ENCODE data around the gene RMI2.
"Not testable (repeated sequence)": the region's sequence is repeated elsewhere in the genome, so short reads cannot be mapped to it uniquely, and the experiment has no call there.

The RMI2 gene

GRCh38 chr16:11377154-11377553 lies 31.9 kb downstream of the RMI2 start:
- Mint-ChIP-seq H3K27ac (no peak overlapping the region), H3K27me3 (no peaks in the 10 kb centered on the region), H3K9me3 (no peaks in the 10 kb centered on the region), H3K36me3 (peaks cover 2% of the 10 kb centered on the region), H3K4me1 (no peaks in the 10 kb centered on the region), H3K4me3 (no peak overlapping the region)

- H3K4me3 Mint-ChIP-seq, H3K27me3 Mint-ChIP-seq, H3K27ac Mint-ChIP-seq, H3K4me1 Mint-ChIP-seq, H3K36me3 Mint-ChIP-seq, H3K9me3 Mint-ChIP-seq: not testable (repeated sequence)
Observed at GRCh38 chr16:11378951-11379350, 33.7 kb downstream of the RMI2 start.

GRCh38 chr16:11379420-11379819 lies 34.2 kb downstream of the RMI2 start:
- Mint-ChIP-seq H3K27ac (no peak overlapping the region), H3K27me3 (no peaks in the 10 kb centered on the region), H3K4me1 (no peaks in the 10 kb centered on the region), H3K4me3 (no peak overlapping the region), H3K9me3 (no peaks in the 10 kb centered on the region), H3K36me3 (peaks cover 5% of the 10 kb centered on the region)

- H3K4me1 Mint-ChIP-seq: no peaks in the 10 kb centered on the region
- H3K4me3 Mint-ChIP-seq: no peak overlapping the region
- no peak overlapping the region for H3K27ac Mint-ChIP-seq
- H3K27me3 Mint-ChIP-seq: no peaks in the 10 kb centered on the region
- no peaks in the 10 kb centered on the region for H3K9me3 Mint-ChIP-seq
- H3K36me3 Mint-ChIP-seq: peaks cover 5% of the 10 kb centered on the region
Observed at GRCh38 chr16:11380836-11381235, 35.6 kb downstream of the RMI2 start.

- no peak overlapping the region for H3K27ac Mint-ChIP-seq
- H3K36me3 Mint-ChIP-seq: peaks cover 5% of the 10 kb centered on the region
- H3K4me3 Mint-ChIP-seq: no peak overlapping the region
- no peaks in the 10 kb centered on the region for H3K9me3 Mint-ChIP-seq
- no peaks in the 10 kb centered on the region for H3K27me3 Mint-ChIP-seq
- no peaks in the 10 kb centered on the region for H3K4me1 Mint-ChIP-seq
Observed at GRCh38 chr16:11383481-11384183, 38.4 kb downstream of the RMI2 start.

GRCh38 chr16:11384184-11384955 lies 39.1 kb downstream of the RMI2 start:
- Mint-ChIP-seq H3K4me1 (no peaks in the 10 kb centered on the region), H3K9me3 (no peaks in the 10 kb centered on the region), H3K27me3 (no peaks in the 10 kb centered on the region), H3K36me3 (peaks cover 5% of the 10 kb centered on the region), H3K27ac (no peak overlapping the region), H3K4me3 (no peak overlapping the region)

GRCh38 chr16:11384956-11385586 lies 39.8 kb downstream of the RMI2 start:
- H3K36me3 Mint-ChIP-seq: peaks cover 5% of the 10 kb centered on the region
- H3K4me1 Mint-ChIP-seq: no peaks in the 10 kb centered on the region
- H3K27ac Mint-ChIP-seq: no peak overlapping the region
- no peaks in the 10 kb centered on the region for H3K27me3 Mint-ChIP-seq
- no peak overlapping the region for H3K4me3 Mint-ChIP-seq
- no peaks in the 10 kb centered on the region for H3K9me3 Mint-ChIP-seq

GRCh38 chr16:11386054-11386680 lies 40.9 kb downstream of the RMI2 start:
- Mint-ChIP-seq H3K36me3 (peaks cover 5% of the 10 kb centered on the region), H3K4me3 (no peak overlapping the region), H3K27me3 (no peaks in the 10 kb centered on the region), H3K9me3 (no peaks in the 10 kb centered on the region), H3K4me1 (no peaks in the 10 kb centered on the region), H3K27ac (no peak overlapping the region)

GRCh38 chr16:11386791-11387546 lies 41.7 kb downstream of the RMI2 start:
- Mint-ChIP-seq H3K4me1 (no peaks in the 10 kb centered on the region), H3K27ac (no peak overlapping the region), H3K4me3 (no peak overlapping the region), H3K27me3 (no peaks in the 10 kb centered on the region), H3K9me3 (no peaks in the 10 kb centered on the region), H3K36me3 (peaks cover 3% of the 10 kb centered on the region)

GRCh38 chr16:11389083-11389482 lies 43.8 kb downstream of the RMI2 start:
- Mint-ChIP-seq H3K9me3 (no peaks in the 10 kb centered on the region), H3K27ac (no peak overlapping the region), H3K36me3 (no peaks in the 10 kb centered on the region), H3K4me3 (no peak overlapping the region), H3K4me1 (no peaks in the 10 kb centered on the region), H3K27me3 (no peaks in the 10 kb centered on the region)

- Mint-ChIP-seq H3K36me3 (no peaks in the 10 kb centered on the region), H3K27ac (no peak overlapping the region), H3K9me3 (no peaks in the 10 kb centered on the region), H3K27me3 (no peaks in the 10 kb centered on the region), H3K4me1 (no peaks in the 10 kb centered on the region), H3K4me3 (no peak overlapping the region)
Observed at GRCh38 chr16:11389631-11390565, 44.6 kb downstream of the RMI2 start.

- Mint-ChIP-seq H3K36me3 (no peaks in the 10 kb centered on the region), H3K4me3 (no peak overlapping the region), H3K4me1 (no peaks in the 10 kb centered on the region), H3K9me3 (no peaks in the 10 kb centered on the region), H3K27ac (no peak overlapping the region), H3K27me3 (no peaks in the 10 kb centered on the region)
Observed at GRCh38 chr16:11390573-11391495, 45.6 kb downstream of the RMI2 start.

GRCh38 chr16:11391576-11391975 lies 46.3 kb downstream of the RMI2 start:
- Mint-ChIP-seq H3K27ac (no peak overlapping the region), H3K27me3 (no peaks in the 10 kb centered on the region), H3K4me3 (no peak overlapping the region), H3K4me1 (no peaks in the 10 kb centered on the region), H3K36me3 (no peaks in the 10 kb centered on the region), H3K9me3 (no peaks in the 10 kb centered on the region)

Measured in activated naive CD4-positive, alpha-beta T cell treated with anti-CD3 and anti-CD28 coated beads, Interleukin-2, amount 50 U/mL, for 24 hours (primary cell).